ENCODE measurements around the gene SUPT5H.

- TF ChIP-seq POLR2A (IDR thresholded peaks at IDR 0.05; ENCODE audit: low read length) (no peak), GATA1 (IDR thresholded peaks at IDR 0.05; ENCODE audit: low read depth, low read length) (no peak)
Observed at GRCh38 chr19:39449116-39449797, 3.9 kb downstream of the SUPT5H start.

Measured in erythroblast (primary cell).